ENCODE measurements around the gene ABR. TPM values are rescaled to one million over a fixed set of nuclear protein-coding genes. Genes with fewer than 3 reads are reported as not detected.
"Not testable (repeated sequence)": the region's sequence is repeated elsewhere in the genome, so short reads cannot be mapped to it uniquely, and the experiment has no call there.

Gene ABR
- total RNA-seq, 1 donor from 2014 or later = 58.1 TPM

DNA sequence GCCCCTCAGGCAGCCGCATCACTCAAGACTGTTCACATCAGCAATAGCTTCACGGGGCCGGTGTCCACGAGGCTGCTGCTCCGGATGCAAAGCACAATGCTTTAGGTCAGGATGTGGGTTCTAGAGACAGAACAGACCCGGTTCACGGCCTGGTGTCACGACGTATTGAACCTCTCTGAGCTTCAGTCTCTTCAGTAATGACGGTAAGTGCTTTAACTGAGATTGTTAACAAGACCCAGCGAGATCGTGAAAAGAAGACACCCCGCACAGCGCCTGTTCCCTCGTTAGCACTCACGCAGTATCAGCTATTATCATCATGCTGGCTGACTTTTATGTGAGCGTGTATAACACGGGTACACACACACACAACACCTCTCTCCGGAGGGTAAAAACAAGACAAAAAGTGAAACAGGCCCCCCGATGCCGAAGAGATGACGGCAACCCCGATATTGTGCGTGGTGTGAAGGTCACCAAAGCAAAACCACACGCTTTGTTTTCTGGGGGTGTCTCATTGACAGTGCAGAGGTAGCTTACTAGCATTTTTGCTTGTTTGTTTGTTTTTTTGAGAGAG lies 21.4 kb upstream of the ABR start:
- DNase-seq = no peak

DNA sequence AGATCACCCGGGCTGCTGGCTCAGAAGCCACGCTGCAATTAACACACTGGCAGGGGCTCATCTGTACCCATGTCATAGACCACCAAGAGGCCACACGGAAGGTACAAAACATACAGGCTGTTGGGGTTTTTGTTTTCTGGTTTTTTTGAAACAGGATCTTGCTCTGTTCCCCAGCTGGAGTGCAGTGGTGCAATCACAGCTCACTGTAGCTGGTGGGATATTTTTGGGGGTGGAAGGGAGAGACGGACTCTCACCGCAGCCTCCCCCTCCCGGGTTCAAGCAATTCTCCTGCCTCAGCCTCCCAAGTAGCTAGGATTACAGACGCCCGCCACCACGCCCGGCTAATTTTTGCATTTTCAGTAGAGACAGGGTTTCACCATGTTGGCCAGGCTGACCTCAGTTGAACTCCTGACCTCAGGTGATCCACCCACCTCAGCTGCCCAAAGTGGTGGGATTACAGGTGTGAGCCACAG lies 19.5 kb upstream of the ABR start:
- not testable (repeated sequence) for DNase-seq

DNA sequence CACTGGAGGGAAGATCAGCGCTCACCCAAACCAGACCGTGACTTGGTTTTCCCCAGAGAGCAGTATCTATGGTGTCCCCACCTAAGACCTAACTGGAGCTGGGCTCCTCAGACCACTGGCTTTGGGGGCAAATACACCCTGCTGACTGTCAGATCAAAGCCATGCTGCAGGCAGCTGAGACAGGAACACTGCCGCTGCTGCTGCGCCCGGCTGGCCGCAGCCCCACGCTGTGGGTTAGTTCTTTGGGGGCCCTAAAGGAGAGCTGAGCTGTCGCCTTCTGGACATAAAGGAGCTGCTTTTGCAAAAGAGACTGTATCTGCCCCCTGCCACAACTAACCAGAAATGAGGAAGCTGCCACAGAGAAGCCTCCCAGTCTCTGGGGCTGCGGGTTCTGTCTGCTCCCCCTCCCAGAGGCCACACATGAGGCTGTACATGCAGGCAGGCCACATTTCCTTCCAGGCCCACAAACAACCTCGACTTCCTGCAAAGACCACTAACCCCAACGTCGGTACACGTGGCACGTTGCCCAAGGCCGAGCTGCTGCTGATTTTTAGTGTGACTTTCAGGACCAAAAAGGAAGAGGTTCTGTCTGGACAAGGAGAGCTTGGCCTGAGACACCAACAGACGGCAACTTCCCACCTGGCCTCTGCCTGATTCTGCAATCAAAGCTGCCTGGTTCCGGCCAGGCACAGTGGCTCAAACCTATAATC lies 18.2 kb upstream of the ABR start:
- DNase-seq = peak; percentile 35

DNA sequence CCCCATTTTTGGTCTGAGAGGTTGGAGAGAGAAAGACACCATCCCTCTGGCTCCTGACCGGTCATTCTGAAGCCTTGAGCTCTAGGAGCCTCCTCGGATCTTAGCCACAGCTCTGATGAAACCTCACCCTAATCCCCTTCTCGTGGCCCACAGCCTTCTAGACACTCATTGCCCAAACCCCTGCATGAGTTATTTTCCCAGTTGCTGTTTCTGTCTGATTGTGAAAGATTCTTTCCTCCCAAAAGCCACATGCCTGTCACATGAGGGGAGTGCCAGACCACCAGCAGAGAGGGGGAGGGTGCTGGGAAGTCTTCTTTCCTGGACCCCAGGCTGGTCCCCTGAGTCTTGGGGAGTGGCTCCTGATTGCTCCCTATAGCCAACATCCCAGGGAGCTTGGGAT lies 17.6 kb upstream of the ABR start:
- no peak for DNase-seq

DNA sequence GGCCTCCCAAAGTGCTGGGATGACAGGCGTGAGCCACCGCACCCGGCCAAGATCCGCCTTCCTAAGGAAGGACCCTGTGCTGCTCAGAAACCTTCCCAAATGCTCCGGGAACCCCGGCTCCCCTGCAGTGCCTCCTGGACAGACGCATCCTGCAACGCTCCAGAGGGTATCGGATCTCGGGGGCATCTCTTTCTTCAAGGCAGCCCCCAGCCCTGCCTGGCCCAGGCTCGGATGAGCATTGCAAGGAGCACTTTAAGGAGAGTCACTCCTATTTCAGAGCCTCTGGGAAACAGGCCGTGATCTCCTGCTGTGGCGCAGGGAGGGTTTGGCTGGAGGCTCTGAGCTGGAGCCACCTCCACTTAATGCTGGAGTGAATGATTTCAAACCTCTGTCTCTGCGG lies 17.2 kb upstream of the ABR start:
- no peak for DNase-seq

DNA sequence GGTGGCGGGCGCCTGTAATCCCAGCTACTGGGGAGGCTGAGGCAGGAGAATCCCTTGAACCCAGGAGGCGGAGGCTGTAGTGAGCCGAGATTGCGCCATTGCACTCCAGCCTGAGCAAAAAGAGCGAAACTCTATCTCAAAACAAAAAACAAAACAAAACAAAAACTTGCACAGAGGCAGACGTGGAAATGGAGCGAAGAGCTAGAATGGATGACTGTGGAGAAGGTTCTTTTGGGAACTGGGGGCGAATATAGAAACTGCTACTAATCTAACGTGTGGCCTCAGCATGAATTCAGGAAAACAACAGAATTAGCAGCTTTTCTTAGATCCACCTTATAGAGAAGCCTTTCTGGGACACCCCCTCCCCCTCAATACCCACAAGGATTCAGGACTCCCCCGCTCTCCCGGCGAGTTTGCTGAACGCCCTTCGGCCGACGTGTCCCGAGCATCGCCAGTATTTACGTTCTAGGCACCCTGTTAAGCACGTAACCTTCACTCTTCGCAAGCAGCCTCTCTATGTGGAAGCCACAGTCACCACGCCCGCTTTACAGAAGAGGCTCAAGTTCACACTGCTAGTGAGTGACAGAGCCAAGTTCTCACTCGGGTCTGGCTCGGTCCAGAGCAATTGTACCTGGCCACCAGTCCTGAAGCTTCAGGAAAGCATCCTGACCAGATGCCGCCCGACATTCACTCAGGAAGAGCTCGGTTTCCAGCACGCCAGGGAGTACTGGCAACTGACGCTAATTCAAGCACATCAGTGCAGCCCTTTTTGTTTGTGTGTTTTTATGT lies 13.3 kb upstream of the ABR start:
- no peak for DNase-seq

DNA sequence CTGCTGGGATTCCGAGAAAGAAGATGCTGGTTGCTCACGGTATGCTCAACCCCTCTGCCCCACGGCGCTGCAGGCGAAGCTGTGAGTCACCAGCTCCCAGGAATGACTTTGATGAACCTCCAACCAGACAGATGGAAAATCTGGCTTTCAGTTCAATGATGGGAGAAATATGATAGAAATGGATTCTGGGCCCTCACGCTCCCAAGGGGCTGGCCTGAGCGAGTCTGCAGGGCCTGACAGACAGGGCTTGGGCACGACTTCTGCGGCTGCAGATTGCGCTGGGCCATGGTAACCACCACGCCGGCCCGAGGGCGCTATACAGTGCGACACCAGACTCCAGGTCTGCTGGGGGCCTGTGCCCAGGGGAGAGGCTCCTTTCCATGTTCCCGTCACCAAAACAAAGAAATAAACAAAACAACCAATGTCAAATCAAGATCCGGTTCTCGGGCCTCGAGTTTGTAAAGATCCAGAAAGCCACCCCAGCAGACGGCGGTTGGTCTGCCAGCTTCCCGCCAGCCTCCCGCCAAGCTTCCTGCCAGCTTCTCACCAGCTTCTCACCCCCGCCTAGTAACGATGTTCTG lies 11.1 kb upstream of the ABR start:
- no peak for DNase-seq

DNA sequence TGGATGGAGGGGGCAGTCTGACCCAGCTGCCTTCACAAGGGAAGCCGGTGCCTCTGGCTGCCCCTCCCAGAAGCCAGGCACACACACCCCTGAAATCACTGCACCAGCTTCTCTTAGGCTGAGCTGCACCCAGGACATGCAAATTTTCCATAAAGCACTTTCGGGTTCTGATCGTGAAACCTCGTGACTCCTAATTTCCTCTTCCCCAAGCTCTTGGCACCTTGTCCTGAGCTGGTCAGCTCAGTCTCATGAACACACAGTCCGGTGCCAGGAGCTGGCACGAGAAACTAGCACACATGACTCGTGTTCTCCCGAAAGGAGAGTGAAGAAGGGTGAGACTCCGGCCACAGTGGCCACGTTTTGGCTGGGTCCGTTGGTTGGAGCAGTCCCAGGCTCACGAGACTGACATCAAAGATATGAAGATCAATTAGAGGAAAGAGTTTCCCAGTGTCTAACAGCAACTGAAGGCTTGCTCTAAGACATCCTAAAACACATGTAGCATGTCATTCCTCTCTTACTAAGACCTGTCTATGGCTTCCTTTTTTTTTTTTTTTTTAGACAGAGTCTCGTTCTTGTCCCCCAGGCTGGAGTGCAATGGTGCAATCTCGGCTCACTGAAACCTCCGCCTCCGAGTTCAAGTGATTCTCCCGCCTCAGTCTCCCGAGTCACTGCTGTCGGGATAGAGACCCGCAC lies 9.2 kb upstream of the ABR start:
- no peak for DNase-seq

DNA sequence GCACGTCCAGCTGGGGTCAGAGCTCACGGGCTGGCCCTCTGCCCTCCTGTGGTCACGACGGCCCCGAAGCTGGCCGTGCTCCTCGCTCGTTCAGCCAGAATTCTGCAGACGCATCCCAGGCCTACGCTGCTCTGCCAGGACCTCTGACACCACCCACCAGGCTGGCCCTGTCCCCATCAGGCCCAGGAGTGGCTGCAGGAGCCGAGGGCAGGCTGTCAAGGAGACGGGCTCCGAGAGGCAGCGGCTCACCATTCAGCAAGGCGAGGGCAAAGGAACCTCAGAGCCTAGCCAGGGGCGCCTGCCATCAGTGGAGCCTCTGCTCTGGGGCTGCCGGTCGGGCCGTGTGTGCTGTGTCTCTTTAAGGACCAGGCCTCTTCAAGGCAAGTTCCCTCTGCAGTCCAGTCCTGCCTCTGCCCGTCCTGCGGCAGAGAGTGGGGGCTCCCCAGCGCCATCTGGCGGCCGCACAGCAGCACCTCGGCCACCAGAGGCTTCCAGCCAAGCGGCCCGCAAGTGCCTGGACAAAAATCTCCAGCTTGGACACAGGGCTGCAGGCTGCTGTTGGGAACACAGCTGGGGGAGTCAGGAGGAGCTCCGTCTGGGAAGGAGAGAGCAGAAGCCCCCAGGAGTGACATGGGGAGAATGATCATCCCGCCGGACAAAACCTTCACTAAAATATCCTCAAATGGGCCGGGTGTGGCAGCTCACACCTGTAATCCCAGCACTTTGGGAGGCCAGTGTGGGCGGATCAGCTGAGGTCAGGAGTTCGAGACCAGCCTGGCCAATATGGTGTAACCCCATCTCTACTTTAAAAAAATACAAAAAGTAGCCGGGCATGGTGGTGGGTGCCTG lies 7.4 kb upstream of the ABR start:
- DNase-seq = peak; percentile 72

DNA sequence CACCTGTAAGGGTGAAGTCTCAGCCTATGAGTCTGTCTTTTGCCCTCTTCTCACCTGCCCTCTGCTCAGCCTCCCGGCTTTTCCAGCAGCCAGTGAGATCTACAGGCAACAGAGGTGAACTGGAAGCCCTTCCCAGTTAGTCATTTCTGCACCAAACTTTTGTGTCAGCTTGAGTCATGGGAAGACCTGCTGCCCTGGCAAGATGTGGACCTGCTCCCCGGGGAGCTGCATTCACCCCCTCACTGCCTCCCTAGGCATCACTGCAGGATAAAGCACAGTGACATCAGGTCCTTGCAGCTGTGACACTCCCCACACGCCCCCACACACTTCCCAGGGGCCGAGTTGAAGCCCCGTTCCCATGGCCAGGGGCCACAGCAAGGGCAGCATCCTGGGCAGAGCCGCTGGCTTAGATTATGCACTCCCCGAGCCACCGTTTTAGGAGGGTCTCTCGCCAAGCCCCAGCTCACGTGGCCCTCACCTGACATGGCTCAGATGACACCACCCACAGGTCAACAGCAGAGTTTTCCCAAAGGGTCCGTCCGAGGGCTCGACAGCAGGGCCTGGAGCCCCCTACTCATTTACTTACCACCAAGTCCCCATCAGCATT lies 6.5 kb upstream of the ABR start:
- DNase-seq = no peak

DNA sequence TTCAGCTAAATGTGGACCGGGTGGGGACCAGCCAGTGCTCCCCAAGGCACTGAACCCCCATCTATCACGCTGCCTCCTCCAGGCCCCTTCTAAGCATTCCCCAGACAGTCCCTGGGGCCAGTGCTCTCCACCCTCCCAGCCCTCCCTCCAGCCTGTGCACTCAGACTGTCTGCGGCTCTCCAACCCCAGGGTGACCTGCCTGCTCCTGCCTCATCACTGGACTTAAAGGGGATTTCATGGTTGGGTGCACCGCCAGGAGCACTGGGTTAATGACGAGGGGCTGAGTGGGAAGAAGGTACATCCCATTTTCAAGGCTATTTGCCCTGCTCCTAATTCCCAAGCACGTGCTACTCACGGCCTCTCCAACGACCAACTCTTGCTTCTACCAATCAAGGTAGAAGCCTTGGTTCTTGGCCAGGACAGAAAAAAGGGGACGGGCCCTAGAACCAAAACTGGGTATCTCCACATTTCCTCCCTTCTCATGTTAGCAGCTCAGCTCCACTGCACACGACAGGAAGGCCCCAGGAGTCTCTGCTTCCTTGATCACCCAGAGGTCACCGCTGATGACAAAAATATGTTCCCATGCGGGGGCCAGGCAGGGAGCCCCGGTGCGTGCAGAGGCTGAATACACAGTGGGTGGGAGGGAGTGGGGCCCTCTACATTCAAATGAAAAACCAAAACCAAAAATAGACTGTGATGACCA lies 3.5 kb upstream of the ABR start:
- DNase-seq = no peak

DNA sequence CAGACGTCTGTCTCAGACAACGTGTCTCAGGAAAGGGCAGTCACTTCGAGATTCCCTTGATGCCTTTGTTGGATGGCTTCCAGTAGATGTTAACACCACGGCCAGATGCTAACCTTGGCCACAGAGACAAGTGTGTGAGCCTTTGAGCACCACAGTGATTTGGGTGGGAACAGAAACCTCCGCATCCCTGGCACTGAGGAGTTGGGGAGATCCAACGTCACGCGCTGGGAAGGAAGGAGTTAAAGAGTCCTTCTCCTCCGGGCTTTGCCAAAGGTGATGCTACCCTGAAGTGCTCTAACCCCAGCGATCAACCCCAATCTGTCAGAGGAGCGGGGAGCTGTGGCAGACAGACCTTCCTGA lies 3.0 kb upstream of the ABR start:
- DNase-seq = no peak

DNA sequence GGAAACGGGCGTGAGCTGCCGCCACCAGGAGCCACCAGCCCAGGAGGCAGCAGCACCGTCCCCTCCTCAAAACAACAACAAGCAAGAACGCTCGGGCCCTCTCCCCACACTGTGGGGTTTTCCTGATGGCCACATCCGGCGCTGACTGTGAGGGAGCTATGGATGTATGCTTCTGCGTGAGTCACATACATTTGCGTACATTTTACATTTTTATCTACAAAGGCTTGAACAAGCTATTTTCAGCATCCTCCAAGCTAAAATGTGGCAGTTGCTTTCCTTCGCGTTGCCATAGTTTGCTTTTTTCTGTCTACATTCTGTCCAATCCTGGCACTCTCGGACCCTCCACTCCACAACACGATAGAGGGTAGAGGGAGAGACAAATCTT lies 2.0 kb upstream of the ABR start:
- no peak for DNase-seq

DNA sequence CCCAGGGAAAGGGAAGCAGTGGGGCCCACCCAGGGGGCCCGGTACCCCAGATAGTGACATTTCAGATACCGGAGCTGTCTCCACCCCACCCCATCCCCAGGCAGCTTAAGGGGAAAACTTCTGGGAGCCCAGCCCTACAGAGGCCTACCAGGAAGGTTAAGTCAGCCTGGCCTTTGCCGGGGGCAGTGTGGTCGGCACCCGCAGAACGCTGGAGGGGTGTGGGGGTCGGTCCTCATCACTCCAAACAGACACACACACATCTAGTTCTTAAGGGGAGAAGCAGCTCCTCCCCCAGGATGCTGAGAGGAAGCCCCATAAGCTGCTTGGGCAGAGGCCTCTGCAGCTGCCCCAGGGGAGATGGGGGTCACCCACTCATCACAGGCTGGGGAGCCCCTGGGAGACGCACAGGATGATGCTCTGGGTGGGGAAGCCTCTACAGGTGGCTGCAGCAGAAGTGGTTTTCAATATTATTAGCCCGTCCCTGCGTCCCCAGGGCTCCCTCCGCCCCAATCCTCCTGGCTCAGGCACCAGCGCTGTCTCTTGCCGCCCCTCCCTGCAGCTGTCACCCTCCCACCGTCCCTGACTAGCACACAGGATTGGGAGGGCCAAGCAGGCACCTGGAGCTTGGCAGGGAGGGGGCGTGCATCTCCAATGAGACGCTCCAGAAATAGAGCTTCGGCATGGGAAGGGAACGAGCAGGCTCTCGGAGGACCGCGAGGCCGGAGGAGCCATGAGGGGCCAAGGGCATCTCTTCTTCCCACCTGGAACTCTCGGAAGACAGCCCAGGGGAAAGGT lies 1.4 kb upstream of the ABR start:
- DNase-seq = no peak

DNA sequence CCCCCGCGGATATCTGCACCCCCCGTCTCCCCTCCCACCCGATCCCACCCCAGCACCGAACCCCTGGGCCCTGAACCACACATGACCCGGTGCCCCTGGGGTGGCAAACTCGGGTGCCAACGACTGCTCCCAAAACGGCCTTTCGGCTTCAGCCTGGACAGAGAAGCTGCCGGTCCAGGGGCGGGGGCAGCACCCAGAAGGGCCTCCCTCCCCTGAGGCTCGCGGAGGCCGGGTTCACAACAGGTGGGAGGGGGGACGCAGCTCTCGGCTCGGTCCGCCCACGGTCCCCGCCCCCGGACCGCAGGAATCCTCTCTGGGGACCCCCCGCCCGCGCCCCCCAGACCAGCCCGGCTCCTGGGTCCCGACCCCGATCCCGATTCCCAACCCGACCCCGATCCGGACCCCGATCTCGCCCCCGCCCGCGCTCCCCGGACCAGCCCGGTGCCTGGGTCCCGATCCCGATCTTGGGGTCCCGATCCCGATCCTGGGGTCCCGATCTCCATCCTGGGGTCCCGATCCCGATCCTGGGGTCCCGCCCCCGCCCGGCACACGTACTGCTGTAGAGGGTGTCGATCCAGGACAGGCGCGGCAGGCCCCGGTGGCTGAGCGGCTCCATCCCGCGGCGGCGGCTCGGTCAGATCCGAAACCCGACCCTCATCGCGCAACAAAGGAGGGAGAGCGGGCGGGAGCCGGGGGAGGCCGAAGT lies 516 bp downstream of the ABR start:
- no peak for DNase-seq

DNA sequence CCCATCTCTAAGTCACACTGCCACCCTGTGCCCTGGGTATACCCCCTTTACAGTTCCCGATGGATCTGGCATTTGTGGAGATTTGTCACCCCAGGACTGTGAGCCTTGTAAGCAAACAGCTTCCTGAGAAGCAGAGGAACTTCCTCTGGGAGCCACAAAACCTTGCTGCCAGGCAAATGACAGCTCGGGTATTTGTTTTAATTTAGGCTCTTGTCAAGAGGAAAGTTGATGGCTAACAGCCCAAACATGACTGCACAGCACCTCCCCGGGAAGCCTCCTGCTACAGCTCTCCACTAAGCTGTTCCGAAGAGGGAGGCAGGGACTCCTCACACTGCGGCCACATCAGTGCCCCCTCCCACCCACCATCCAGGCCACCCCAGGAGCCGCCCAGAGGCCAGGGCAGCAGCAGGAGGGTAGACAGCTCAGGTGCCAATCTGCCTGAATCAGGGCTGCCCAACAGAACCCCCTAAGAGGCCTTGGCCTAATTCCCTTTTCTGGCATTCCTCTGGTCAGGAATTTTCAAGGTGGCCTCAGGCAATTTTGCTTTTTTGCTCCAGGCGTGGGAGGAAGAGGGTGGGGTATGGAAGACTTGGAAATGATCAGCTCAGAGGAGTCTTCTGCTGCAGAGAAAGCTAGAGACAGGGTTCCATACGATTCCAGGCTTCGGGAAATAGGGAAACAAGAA lies 2.6 kb downstream of the ABR start:
- DNase-seq = peak; percentile 43

DNA sequence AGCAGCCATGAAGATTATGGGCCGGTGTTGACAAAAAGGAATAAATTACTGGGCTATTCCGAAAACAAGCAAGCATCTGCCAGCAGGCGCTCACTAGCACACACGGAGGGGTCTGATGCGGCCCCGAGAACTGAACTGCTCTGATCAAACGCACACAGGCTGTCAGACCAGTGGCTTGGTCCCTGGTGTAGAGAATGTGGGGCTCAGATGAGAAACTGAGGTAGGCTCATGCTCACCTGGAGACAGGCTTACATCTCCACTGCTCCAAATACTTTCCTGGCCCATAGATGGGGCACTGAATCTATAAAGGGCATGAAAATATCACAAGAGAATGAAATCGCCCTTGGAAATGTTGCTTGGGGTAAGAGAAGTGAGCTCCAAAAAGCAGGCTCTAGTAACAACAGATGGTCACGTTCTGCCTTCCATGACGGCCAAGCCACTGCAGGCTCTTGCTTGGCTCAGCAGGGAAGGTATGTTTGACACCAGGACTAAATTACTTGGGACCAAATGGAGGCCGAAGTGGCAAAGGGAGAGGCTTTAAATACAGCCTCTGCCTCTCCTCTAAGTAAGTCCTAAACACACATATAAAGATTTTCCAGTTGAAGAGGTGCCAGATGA lies 5.4 kb downstream of the ABR start:
- no peak for DNase-seq
